Activated CD4-positive, alpha-beta T cell treated with anti-CD3 and anti-CD28 coated beads, Interleukin-2, amount 50 U/mL, for 1 hour (primary cell): Measurements from ENCODE around the gene PCIF1.
A peak's percentile ranks its signal among the peaks of the same experiment; 100 is the strongest.
"Not testable (repeated sequence)": the region's sequence is repeated elsewhere in the genome, so short reads cannot be mapped to it uniquely, and the experiment has no call there.

Experiments used
- DNase-seq: peaks from one replicate; pipeline ENCODE4 v3.0.0-alpha.2; 2020

The PCIF1 gene

DNA sequence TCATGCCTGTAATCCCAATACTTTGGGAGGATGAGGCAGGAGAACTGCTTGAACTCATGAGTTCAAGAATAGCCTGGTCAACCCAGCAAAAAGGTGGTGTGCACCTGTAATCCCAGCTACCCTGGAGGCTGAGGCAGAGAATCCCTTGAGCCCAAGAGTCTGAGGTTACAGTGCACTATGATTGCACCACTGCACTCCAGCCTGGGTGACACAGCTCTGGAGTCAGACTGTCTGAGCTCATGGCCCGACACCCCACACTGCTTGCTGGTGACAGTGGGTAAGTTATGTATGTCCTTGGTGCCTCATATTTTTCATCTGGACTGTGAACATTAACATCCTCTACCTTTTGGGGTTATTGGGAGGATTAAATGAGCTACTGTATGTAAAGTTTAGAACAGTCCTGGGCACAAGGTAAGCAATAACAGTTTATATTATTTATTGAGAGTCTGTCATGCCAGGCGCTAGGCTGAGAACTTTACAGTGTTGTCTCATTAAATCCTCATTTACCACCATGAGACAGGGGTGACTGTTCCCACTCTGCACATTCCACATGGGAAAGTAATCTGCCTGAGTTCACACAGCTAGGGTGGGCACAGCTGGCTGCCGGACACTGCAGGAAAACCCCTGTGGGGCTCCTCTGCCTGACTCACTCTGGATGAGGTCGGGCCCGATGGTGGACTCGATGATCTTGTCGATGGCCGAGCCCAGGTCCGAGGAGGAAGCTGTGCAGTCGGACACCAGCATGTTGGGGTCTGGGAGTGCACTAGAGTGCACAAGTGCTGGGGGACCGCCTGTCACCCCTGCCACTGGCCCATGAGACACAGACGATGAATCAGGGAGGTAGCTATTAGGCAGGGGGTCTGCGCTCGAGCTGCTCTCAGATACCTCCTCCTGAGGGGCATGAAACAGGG is 34.6 kb downstream of the PCIF1 start:
- no peak for DNase-seq

DNA sequence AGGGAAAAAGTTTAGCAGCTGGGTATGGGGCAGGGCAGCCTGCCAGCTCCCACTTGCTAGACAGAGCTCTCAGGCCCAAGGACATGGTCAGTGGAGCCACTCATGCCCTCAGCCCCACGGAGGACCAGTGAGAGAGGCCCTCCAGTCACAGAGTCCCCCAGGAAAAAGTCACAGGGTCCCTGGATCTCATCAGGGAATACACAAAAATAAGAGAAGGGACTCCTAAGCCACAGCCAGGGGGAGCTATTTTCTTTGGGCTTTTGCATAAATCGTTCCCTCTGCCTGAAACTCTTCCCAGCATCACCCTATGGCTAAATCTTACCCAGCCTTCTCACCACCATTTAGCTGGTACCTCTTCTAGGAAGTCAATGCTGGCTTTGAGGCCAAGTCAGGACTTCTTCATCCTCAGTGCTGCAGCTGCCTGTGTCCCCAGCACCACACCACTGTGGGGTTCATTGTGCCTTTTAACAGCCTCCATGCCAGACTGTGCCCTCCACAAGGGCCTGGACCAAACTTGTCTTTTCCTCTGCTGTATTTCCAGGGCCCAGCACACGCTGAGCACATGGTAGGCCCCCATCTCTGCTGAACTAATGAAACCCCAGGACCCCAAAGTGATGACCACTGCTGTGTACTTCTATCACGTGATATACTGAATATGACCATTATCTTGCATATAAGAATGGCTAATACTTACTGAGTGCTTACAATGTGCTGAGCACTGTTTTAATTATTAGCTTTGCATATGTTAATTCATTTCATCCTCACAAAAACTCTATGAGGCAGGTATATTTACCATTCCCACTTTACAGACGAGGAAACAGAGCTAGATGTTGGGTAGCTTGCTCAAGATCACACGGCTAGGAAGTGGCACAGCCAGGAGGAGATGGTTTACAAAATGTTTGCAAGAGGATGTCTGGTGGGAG is 35.5 kb downstream of the PCIF1 start:
- DNase-seq: no peak

DNA sequence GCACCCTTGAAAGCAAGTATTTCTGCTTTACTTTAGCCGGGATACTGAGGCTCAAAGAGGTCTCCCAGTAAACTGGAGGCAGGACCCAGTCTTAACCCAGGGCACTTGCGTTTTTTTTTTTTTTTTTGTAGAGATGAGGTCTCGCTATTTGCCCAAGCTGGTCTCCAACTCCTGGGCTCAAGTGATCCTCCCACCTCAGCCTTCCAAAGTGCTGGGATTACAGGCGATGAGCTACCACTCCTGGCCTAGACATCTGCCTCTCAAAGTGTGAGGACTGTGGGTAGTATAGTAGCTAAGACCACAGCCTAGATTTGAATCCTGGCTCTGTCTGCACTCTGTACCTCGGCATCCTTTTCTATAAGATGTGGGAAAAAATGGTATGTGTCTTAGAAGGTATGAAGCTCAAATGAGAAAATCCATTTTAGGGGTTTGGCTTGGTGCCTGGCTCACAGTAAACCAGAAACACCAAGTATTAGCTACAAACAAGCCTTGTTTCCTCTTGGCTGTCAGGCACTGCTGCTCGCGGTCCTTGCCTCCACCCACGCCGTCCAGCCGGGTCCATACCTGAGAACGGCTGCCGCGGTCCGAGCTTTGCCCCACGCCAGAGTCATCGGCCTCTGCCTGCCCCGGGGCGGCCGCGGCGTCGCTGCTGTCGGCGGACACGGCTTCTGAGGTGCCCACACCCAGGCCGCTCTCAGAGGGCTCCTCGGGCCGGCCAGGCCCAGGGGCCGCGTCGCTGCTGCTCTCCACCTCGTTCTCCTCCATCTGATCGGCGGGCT is 36.4 kb downstream of the PCIF1 start:
- DNase-seq: no peak

DNA sequence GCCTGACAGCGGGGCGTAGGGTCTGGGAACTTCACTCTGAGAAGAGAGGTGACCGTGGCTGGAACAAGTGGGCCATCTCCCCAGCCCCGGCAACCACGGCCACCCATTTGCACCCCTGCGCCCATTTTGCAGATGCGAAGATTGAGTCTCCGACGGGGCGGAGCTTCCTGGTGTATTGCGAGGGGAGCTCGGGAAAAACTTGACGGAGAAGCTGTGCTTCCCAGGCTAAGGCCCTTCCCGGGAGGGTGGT is 36.9 kb downstream of the PCIF1 start:
- DNase-seq: no peak

DNA sequence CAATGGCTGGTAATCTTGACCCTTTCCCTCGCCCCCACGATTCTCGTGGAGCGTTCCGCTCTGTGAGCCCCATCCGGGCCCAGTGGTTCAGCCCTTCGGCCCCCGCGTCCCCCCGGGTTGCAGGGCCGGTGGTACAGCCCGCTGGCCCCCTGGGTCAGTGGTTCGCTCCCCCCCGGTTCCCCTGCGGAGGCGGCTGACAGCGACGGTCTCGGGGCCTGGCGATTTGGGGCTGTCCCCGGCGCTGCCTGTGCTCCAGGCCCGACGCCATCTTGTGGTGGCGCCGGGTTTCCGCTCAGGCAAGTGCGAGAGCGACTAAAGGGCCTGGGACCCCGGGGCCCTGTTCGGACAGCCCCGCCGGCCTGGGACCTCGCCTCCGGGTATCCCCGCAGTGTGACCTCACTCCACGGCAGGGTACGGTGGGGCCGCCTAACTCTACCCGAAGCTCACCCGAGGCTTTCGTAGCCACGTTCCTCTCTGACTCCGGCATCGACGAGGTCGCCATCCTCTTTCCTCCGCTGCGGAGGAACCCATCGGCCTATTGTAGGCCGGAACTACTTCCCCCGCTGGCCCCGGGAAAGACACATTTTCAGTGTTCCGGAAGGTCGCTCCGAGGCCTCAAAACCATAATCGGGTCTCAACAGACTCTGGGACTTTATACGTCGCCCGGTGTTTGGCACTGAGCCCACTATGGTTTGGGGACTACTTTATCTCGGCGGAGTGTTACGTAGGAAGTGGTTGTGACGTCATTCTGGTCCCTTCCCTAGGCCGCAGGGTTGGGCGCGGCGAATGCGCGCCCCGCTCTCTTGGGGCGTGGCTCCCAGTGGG is 37.4 kb downstream of the PCIF1 start, which contains the start of gene ZNF335:
TSS of gene ZNF335 (minus strand) at position 529 of the 825 bp plus-strand sequence. CDS start 793 bp downstream, outside the sequence.
- peak; percentile 93 for DNase-seq

DNA sequence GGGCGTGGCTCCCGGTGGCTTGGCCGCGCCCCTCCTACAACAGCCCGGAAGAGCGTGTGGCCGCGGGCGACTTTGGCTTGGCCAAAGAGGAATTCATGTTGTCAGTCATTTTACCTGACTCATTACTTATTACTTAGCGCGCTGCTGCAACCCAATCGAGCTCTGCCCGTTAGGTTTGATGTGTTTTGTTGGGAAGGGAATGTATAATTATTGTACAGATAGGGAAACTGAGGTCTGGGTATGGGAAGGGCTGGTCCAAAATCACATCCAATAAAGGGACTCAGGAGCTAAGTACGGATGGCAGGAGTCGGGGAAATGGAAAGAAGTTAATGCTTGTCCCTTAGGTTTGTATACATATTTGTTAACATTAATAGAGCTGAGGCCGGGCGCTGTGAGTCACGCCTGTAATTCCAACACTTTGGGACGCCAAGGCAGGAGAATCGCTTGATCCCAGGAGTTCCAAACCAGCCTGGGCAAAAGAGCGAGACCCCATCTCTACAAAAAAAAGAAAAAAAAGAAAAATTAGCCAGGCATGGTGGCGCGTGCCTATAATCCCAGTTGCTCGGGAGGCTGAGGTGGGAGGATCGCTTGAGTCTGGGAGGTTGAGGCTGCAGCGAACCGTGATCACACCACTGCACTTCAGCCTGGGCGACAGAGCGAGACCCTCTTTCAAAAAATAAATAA is 38.2 kb downstream of the PCIF1 start:
- no peak for DNase-seq

DNA sequence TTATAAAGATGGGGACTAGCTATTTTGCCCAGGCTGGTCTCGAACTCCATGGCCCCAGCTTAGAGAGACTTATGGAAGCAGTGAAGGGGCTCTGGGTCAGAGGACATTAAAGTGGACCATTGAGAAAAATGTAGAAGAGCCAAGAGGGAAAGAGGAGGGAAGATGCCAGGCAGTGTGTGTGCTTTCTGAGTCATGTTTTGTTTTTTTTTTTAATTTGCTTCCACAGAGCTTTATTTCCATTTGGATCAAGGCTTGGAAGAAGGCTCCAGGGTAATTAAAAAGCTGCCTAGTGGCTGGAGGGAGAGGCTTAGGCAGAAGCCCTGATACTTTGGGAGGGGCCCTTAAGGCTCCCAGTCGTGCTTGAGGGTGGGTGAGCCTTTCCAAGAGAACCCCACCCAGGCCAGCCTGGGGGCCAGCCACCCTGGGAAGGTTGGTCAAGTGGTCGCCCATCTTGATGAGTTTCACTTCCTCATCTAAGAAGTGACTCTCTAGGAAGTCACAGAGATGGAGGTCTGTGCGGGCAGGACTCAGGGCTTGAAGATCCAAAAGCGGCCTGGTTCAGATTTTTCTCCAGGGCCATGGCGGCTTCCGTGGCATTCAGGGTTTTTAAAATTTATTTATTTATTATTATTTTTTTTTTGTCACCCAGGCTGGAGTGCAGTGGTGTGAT is 40.5 kb downstream of the PCIF1 start:
- DNase-seq: no peak

DNA sequence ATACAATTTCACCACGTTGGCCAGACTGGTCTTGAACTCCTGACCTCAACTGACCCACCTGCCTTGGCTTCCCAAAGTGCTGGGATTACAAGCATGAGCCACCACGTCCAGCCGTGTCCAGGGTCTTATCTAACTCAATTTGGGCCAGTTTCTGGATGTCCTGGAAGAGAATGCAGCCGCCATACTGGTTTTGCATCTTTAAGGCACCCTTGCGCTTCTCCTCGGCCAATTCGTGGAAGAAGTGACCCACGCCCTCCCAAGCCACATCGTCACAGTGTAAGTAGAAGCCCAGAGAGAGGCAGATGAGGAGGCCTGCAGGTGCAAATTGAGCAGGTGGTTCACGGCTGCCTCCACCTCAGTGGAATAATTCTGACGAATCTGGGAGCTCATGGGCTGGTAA is 41.2 kb downstream of the PCIF1 start:
- no peak for DNase-seq

DNA sequence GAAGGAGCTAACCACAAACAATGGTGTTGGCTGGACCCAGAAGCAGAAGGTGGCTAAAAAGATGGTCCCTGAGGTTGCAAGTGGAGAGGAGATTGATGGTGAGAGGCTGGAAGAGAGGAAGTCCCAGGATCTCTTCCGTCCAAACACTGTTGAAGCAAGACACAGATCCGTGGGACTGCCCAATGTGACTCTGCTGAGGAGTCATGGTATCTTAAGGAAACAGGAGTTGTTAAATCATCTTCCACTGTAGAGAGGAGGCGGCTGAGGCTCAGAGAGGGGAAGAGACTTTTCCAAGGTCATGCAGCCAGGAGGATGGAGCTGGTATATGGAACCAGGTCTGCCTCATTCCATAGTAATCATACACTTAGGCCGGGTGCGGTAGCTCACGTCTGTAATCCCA is 41.6 kb downstream of the PCIF1 start:
- no peak for DNase-seq

DNA sequence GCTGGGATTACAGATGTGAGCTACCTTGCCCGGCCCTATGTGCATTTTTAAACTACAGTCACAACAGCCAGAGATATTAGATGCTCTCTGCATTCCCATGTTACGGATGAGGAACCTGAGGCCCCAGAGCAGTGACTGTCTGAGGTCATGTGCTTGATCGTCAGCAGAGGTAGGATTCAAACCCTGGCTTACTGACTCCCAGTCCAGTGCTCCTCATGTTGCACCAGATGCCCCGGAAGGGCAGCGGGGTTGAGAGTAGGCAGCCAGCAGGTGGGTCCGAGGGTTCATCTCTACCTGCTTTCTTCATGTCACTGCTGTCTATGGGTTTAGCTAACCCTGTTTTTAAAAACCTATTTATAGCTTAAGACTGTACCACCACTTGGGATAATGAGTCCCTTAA is 46.8 kb downstream of the PCIF1 start:
- DNase-seq: no peak

DNA sequence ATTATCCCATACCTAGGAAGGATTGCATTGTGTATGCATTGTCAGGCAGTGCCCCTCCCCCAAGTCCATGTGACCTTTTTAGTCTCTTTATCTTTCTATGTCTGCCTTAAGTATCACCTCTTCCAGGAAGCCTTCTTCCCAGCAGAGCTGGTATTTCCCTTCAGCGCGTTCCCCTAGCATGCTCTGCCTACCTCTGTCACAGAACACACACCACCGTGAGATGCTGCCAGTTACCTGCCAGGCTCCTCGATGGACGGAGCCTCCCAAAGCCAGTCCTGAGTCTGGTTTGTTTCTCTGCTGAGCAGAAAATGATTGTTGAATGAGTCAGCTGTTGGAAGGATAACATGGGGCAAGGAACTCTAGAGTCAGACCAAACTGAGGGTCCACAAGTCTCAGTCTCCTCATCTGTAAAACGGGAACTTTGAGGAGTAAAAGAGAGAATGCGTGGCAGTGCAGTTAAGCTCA is 48.8 kb downstream of the PCIF1 start:
- DNase-seq: no peak

DNA sequence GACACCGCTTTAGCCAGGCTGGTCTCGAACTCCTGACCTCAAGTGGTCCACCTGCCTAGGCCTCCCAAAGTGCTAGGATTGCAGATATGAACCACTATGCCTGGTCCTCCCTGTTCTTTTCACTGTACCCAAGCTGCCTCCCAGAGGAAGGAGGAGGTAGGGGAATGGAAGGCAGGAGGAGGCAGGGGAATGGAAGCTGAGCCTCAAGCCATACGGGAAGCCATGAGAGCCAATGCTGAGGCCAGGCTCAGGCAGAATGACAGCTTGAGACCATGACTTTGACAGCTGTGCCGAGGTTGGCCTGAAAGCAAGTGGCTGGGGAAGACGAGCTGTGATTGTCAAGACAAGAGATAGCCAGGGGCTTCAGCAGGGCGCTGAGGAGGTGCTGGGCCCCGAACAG is 51.1 kb downstream of the PCIF1 start:
- no peak for DNase-seq

DNA sequence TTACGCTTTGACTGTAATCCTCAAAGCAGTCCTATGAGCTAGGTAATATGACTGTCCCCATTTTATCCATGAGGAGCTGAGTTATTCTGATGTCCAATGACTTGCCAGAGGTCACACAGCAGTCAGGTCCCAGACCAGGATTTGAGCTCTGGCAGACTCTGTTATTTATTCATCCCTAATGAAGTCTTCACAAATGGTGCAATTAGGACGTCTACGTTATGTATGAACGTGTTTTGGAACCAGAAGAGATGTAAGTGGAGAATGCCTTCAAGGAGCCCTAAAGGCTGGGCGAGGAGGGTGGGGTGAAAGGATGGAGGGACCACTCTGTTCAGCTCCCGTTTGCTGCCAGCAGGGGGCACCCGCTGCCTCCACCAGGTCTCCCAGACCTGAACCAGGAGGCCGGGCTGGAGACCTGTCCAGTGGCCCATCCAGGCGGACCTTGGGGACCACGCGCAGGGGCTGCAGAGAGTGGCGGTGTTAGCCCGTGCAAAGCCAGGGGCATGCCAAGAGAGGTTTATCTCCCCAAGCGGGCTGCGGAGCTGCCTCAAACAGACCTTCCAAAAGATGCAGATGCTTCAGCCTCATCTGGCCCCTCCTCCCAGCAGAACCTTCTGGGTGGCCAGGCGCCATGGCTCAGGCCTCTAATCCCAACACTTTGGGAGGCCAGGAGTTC is 52.8 kb downstream of the PCIF1 start:
- DNase-seq: peak; percentile 76

DNA sequence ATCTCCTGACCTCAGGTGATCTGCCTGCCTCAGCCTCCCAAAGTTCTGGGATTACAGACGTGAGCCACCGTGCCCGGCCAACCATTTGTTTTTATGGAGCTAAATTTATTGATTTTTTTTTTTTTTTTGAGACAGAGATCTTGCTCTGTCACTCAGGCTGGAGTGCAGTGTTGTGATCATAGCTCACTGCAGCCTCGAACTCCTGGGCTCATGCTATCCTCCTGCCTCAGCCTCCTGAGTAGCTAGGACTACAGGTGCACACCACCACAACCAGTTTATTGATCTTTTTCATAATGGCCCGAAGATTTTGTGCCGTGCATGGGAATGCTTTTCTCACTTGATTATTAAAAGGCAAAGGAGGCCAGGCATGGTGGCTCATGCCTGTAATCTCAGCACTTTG is 54.3 kb downstream of the PCIF1 start:
- DNase-seq: not testable (repeated sequence)

DNA sequence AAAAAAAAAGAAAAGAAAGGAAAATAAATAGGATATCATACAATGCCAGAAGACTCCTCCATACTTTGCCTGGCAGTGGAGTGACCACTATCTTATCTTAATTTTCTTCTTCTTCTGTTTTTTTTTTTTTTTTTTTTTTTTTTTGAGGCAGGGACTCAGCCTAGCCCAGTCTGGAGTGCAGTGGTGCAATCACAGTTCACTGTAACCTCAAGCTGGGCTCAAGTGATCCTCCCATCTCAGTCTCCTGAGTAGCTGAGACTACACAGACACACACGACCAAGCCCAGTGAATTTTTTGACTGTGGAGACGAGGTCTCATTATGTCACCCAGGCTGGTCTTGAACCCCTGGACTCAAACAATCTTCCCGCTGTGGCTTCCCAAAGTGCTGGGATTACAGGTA is 57.1 kb downstream of the PCIF1 start:
- no peak for DNase-seq

DNA sequence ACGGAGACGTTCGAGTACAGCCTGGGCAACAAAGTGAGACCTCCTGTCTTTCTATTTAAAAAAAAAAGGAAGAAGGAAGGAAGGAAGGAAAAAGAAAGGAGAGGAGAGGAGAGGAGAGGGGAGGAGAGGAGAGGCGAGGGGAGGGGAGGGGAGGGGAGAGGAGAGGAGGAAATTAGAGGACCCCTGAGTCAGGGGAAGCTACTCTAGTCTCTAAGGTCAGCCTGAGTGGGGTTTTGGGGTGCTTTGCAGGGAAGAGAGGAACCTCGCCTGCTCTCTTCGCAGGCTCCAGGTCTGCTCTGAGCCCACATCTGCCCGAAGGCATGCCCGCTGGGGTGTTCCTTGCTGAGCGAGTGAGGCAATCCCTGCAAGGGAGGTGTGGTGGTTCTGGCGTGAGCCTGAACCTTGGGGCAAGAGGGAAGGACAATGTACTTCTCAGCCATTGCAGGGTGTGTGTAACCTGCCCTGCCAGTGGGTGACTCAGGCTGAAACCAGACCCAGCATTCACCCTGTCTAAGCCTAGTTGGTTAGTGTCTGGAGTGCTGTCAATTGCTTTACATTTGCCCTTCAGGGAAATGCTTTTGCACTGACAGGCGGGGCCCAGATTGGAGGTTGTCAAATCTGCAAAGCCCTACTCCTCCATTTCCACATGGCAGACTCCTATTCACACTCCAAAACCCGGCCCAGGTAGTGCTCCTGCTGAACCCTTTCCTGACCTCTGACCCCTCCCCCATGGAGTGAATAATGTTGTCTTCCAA is 58.9 kb downstream of the PCIF1 start:
- no peak for DNase-seq

DNA sequence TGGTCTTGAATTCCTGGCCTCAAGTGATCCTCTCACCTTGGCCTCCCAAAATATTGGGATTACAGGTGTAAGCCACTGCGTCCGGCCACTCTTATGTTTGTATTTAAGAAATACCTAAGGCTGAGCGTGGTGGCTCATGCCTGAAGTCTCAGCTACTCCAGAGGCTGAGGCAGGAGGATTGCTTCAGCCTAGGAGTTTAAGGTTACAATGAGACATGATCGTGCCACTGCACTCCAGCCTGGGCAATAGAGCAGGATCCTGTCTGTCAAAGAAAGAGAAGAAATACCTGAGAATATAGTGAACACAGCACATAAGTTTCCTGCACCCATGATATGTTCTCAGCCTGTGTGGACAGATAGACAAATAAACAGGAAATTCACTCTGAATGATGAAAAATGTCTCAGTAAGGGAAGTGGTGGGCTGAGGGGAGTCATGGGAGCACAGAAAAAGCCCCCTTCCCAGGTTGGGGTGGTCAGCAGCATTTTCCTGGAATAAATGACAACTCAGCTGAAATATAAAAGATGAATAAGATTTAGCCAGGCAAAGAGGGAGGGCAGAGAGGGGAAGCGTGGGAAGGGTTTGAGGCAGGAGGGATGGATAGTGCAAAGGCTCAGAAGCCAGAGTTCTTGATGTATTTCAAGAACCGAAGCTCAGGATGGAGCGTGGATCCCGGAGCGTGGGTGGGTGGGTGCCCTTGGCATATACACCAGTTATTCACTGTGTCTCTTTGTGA is 60.4 kb downstream of the PCIF1 start:
- no peak for DNase-seq

DNA sequence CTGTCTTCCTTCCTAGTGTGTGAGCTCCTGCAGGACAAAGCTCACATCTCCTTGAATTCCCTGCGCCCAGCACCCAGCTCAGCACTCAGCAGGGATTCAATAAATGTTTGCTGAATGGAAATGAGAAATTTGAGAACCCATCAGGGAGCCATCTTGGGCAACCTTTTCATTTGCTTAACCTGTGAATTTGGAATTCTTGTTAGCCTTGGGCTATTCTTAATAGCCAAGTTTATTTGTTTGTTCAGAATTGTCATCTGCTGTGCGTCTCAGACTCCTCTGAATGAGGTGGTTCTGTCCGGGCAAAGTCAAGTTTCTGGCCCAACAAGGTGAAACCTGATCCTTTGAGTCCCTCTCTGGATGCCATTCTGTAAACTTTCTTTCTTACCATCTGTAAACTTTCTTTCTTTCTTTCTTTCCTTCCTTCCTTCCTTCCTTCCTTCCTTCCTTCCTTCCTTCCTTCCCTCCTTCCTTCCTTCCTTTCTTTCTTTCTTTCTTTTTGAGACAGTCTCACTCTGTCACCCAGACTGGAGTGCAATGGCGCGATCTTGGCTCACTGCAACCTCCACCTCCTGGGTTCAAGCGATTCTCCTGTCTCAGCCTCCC is 61.1 kb downstream of the PCIF1 start:
- not testable (repeated sequence) for DNase-seq
